Tongue (tissue), 2 donors: ENCODE results near the gene JPH3. TPM values are rescaled to one million over a fixed set of nuclear protein-coding genes. Genes with fewer than 3 reads are reported as not detected.
A peak's percentile ranks its signal among the peaks of the same experiment; 100 is the strongest.

Experiments used
- DNase-seq: peaks from one replicate; pipeline ENCODE4 v3.0.0-alpha.2; 2015
- total RNA-seq: library from RNA; depleted of rRNA; stranded (reverse); fragments of >200 nt; gene quantifications from one replicate; pipeline ENCODE4 v1.2.3, GENCODE V29; 2014

JPH3 gene
- total RNA-seq, 1 donor from 2014 or later = 0.10 TPM

GRCh38 chr16:87601401-87601981 is 817 bp upstream of the JPH3 start:
- DNase-seq = no peak

- DNase-seq = no peak
Observed at GRCh38 chr16:87602821-87603683, 744 bp downstream of the JPH3 start.

- no peak for DNase-seq
Observed at GRCh38 chr16:87603684-87604633, 1.7 kb downstream of the JPH3 start.

GRCh38 chr16:87604634-87605111 is 2.4 kb downstream of the JPH3 start:
- DNase-seq = no peak

GRCh38 chr16:87607223-87607622 is 4.9 kb downstream of the JPH3 start:
- DNase-seq = no peak

DNA sequence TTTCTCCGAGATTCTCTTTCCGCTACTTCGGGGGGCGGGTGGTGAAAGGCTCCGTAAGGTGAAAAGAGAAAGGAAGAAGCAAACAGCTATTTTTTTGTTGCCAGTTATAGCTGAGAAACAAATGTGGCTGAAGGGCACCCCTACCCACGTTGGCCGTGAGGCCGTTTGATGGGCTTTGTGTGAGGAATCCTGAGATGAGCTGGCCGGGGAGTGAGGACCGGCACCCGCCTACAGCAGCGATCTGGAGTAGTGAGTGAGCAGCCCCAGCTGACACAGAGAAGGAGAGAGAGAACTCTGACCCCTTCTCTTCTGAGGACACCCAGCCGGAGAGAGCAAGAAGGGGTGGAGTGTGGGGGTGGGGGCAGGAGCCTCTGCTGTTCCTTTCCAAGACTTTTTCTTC is 5.6 kb downstream of the JPH3 start:
- DNase-seq = no peak

GRCh38 chr16:87608400-87608985 is 6.2 kb downstream of the JPH3 start:
- peak; percentile 88 for DNase-seq

DNA sequence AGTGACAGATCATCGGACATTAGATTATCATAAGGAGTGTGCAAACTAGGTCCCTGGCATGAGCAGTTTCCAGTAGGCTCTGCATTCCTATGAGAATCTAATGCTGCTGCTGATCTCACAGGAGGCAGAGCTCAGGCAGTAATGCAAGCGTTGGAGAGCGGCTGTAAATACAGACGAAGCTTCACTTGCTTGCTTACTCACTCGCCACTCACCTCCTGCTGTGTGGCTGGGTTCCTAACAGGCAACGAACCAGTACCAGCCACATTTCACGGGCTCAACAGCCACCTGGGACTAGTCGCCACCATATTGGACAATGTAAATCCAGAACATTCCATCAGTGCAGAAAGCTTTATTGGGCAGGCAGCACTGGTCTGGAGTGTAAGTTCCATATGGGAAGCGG is 7.7 kb downstream of the JPH3 start:
- no peak for DNase-seq

DNA sequence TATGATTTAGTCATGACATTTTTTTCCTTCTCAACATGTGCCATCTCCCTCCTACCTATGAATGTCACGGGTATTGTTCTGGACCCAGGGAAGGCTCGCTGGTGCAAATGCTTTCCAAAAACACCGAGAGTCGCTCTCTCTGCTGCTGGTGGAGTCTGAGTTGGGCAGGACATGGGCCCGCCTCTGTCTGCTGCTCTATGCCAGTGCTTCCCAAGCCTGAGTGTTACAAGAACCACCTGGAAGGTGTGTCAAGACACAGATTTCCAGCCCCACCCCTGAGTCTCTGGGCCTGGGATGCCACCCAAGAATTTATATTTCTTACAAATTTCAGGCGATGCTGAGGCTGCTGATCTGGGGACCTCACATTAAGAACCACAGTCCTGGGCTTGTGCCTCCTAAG is 9.1 kb downstream of the JPH3 start:
- DNase-seq = no peak

- DNase-seq = no peak
Observed at GRCh38 chr16:87613961-87614360, 11.7 kb downstream of the JPH3 start.

GRCh38 chr16:87615621-87616041 is 13.3 kb downstream of the JPH3 start:
- no peak for DNase-seq

GRCh38 chr16:87616556-87616955 is 14.2 kb downstream of the JPH3 start:
- no peak for DNase-seq

DNA sequence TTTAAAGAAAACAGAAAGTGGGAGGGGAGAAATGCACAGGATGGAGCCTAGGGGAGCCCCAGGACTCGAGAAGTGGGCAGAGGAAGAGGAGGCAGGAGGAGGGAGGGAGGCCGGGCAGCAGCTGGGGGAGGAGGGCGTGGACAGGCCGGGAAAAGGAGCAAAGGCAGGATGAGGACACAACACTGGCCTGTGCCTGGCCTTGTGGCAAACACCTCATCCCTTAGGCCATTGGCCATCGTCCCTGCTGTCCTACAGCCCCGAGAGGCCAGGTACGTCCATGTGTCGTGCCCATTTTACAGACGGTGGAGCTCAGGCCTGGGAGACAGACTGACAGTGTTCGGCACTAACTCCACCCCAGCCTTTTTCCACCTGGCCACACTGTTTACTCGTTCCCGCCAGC is 15.9 kb downstream of the JPH3 start:
- DNase-seq = no peak

DNA sequence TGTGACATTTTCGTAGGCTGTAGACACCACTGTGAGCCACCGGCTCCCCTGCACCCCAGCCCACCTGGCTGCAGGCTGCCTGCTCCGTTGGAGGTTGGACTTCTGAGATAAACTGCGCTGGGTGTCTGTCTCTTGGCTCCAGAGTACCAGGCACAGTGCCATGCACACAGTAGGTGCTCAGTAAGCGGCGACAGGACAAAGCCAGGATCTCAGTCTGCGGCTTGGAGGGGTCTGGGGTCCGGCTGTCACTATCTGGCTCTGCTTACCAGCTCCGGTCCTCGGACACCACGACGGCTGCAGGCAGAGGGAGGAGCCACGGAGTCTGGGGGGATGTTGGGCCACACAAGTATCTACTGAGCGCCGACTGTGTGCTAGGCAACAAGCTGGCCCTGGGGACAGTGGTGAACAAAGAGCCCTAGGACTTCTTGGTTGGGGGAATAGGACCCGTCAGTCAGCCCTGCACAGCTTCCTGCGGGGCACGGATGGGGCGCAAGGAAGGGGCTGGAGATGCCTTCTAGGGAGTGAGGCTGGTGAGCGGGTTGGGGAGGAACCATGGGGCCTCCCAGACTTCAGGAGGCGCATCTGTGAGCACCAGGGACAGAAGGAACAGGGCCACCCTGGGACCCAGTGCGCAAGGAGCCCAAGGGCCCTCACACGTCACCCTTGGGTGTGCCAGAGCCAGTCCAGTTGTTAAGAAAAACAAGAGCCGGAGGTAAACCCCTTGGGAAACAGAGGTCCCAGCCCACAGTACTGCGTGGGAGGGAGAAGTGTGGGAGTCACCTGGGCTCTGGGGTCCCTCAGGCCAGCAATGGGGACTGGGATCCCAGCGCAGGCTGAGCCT is 17.3 kb downstream of the JPH3 start:
- DNase-seq = no peak

- DNase-seq = no peak
Observed at GRCh38 chr16:87620201-87620495, 17.8 kb downstream of the JPH3 start.

DNA sequence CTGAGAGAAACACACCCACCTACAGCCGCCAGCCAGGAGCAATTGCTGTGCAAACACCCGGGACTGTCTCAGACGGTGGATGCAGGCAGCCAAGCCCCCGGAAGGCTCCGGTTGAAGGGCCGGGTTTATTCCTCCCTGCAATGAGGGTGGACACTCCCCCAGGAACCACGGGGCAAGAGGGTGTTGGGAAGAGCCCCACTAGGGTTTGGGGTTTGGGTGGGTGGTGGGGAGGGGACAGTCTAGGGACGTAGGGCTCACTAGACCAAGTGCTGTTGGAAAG is 19.2 kb downstream of the JPH3 start:
- no peak for DNase-seq

DNA sequence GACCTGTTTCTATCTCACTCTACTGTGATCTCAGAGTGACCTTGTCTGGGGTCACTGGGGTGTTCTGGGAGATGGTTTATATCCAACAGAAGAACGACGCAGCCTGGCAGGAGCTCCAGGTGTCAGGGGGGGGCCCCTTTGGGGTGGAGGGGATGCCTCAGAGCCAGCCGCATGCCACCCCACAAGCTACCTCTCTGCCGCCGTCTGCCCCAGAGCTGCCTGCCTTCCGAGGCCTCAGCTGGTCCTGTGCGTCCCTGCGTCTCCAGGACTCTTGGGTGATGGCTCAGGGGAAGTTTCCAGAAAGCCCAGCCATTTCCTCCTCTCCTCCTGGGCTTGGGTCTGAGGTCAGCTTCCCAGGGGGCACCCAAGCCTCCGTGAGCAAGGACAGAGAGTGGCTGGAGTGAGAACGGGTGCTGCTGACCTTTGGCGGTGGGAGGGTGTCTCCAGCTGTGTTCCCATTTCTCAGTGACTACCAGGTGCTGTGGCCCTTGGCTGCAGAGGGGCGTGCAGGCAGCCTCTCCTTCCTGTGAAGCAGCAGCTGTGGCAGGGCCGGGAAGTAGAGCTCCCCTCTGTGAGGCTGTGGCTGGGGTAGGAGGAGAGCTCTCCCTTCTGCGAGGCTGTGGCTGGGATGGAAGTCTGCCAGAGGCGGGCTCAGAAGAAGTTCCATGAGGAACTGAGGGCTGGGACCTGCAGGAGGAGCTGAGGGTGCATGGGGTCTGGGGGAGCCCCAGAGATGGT is 19.8 kb downstream of the JPH3 start:
- DNase-seq = no peak

GRCh38 chr16:87622756-87623319 is 20.5 kb downstream of the JPH3 start:
- no peak for DNase-seq

DNA sequence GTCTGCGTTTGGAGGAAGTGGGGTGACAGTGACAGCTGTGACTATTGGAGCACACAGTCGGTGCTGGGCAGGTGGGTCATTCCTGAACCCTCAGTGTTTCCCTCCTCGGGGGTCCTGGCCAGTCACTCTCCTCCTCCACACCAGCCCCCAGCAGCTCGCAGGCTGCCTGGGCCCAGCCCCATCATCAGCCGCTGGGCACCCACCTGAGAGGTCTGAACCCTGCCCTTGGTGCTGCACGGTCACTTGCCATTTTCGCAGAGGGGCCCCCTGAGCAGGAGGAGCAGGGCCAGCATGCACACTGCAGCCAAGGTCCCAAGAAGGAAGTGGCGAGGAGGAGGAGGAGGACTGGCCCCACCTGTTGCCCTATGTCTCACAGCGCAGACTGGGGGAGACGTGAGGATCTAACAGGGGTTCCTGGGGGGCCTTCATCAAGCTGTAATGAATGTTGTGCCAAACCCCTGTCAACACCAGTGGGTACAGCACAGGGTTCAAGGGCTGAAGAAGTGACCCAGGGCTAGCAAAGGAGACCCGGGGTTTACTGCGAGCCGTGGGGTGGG is 23.0 kb downstream of the JPH3 start:
- no peak for DNase-seq

GRCh38 chr16:87626401-87626800 is 24.1 kb downstream of the JPH3 start:
- no peak for DNase-seq
